ENCODE data around the gene ARIH2.

DNA sequence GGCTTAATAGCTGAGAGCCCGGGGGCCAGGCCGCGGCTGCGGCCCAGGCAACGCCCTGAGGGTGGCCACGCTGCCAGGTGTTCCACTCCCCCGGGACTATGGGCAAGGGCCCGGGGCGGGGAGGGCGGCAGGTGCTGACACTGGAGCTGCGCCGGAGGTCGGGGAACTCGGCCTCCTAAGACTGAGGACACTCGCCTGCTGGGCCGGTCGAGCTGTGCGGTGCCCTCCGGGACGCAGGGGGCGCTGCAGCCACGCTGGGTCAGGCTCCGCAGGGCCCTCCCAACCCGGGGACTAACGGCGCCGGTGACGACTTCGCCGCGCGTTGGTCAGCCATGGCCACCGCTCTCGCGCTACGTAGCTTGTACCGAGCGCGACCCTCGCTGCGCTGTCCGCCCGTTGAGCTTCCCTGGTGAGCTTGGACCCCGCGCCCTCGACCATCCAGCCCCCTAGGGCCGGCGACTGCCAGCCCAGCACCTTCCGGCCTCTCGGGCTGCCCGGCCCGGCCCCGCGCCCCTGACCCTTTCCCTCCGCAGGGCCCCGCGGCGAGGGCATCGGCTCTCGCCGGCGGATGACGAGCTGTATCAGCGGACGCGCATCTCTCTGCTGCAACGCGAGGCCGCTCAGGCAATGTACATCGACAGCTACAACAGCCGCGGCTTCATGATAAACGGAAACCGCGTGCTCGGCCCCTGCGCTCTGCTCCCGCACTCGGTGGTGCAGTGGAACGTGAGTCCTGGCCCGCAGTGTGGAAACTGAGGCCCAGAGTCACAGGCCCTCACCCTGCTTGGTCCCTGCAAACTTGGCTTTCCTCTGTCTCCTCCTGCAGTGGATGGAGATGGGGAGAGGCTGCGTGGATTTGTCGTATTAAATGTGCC, 103.4 kb downstream of the ARIH2 start, which contains the start of gene NDUFAF3:
- peak in 1 of 2 donors; percentile 59 for TF ChIP-seq POLR2A (IDR thresholded peaks at IDR 0.05)
- TF ChIP-seq, protein P1, sequence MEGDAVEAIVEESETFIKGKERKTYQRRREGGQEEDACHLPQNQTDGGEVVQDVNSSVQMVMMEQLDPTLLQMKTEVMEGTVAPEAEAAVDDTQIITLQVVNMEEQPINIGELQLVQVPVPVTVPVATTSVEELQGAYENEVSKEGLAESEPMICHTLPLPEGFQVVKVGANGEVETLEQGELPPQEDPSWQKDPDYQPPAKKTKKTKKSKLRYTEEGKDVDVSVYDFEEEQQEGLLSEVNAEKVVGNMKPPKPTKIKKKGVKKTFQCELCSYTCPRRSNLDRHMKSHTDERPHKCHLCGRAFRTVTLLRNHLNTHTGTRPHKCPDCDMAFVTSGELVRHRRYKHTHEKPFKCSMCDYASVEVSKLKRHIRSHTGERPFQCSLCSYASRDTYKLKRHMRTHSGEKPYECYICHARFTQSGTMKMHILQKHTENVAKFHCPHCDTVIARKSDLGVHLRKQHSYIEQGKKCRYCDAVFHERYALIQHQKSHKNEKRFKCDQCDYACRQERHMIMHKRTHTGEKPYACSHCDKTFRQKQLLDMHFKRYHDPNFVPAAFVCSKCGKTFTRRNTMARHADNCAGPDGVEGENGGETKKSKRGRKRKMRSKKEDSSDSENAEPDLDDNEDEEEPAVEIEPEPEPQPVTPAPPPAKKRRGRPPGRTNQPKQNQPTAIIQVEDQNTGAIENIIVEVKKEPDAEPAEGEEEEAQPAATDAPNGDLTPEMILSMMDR (IDR thresholded peaks at IDR 0.05) = peak; percentile 78 to 99 (median 98)
- peak in 1 of 2 donors; percentile 78 for TF ChIP-seq POLR2AphosphoS5 (IDR thresholded peaks at IDR 0.05; ENCODE audit: insufficient read depth in 1 of 2, low read depth in 1 of 2)
